Endothelial cell of umbilical vein (primary cell): ENCODE results near the gene TMEM237. TPM values are rescaled to one million over a fixed set of nuclear protein-coding genes. Genes with fewer than 3 reads are reported as not detected.

Experiments used
- BruUV-seq: library from RNA; stranded (reverse); fragments of 400-500 nt; replicated peaks from 2 replicates; lab custom pipeline; 2021; lab: Mats Ljungman, UMichigan
- CTCF ChIA-PET: fragments of 300-600, 350-600 bp; sonication (Branson Sonifier 250); formaldehyde crosslinking; loops from one replicate; lab custom pipeline; 2021; ENCODE audit warnings: antibody characterized with exemption, inconsistent platforms; lab: Charles Lee
- POLR2A ChIA-PET: fragments of 300-600, 350-600 bp; sonication (Branson Sonifier 250); formaldehyde crosslinking; loops from one replicate; lab custom pipeline; 2021; ENCODE audit warnings: antibody characterized with exemption, inconsistent platforms; lab: Charles Lee
- DNase-seq: peaks from one replicate; pipeline ENCODE4 v3.0.0-alpha.2; 2011; ENCODE audit warnings: low read depth, low spot score
- FAIRE-seq: peaks from 2 replicates; lab custom pipeline; 2011; peaks lifted over from hg19 to GRCh38; lab: Jason Lieb, UNC
- H2AFZ ChIP-seq: 2 replicates; pipeline ENCODE4 v1.6.0; 2012; ENCODE audit warnings: low read depth, low read length, control low read depth, inconsistent platforms
- H3K27ac ChIP-seq: 2 replicates; pipeline ENCODE4 v1.5.1; 2011; ENCODE audit warnings: low read depth, mild to moderate bottlenecking, control low read depth, low read length, moderate library complexity; ENCODE audit not compliant: insufficient read depth
- H3K27me3 ChIP-seq, 2 experiments: 2 replicates each; pipeline versions ENCODE4 v1.6.0 to v1.6.1; 2011; ENCODE audit warnings: low read length in 2 of 2, mixed read lengths in 1 of 2; ENCODE audit not compliant: control insufficient read depth in 2 of 2, insufficient read depth in 2 of 2
- H3K36me3 ChIP-seq, 2 experiments: 2 replicates in 1 of 2; 3 replicates in 1 of 2; pipeline ENCODE4 v1.5.1; 2011; ENCODE audit warnings: low read length in 2 of 2, mild to moderate bottlenecking in 1 of 2, moderate library complexity in 1 of 2; ENCODE audit not compliant: control insufficient read depth in 2 of 2, insufficient read depth in 2 of 2; ENCODE audit errors: extremely low read depth in 1 of 2
- H3K4me1 ChIP-seq: 3 replicates; pipeline ENCODE4 v1.5.1; 2011; ENCODE audit warnings: mild to moderate bottlenecking, low read length; ENCODE audit not compliant: control insufficient read depth, insufficient read depth; ENCODE audit errors: extremely low read depth
- H3K4me2 ChIP-seq: 2 replicates; pipeline ENCODE4 v1.6.1; 2011; ENCODE audit warnings: low read length, control low read depth, mixed read lengths; ENCODE audit not compliant: insufficient read depth
- H3K4me3 ChIP-seq, 3 experiments: fragments of 200-600 bp in 1 of 3; sonication (generic), shearing (Covaris generic) in 1 of 3; replicated peaks in 1 of 3; 2 replicates each; pipeline ENCODE4 v1.5.1; 2011 to 2016; ENCODE audit warnings: control low read depth in 3 of 3, low read length in 3 of 3, mild to moderate bottlenecking in 2 of 3, inconsistent platforms in 1 of 3, low read depth in 1 of 3, moderate library complexity in 1 of 3; ENCODE audit not compliant: insufficient read depth in 1 of 3
- H3K79me2 ChIP-seq: 2 replicates; pipeline ENCODE4 v1.6.0; 2012; ENCODE audit warnings: low read length, inconsistent platforms; ENCODE audit not compliant: control insufficient read depth, insufficient read depth
- H3K9ac ChIP-seq: replicated peaks from 2 replicates; pipeline ENCODE3; 2011; ENCODE audit warnings: low read length, control low read depth; ENCODE audit not compliant: insufficient read depth; ENCODE audit errors: extremely low read depth
- H3K9me1 ChIP-seq: replicated peaks from 3 replicates; pipeline ENCODE4 v1.6.0; 2011; ENCODE audit warnings: mild to moderate bottlenecking, low read length; ENCODE audit not compliant: control insufficient read depth, insufficient read depth; ENCODE audit errors: extremely low read depth
- H3K9me3 ChIP-seq: replicated peaks from 2 replicates; pipeline ENCODE4 v1.5.1; 2012; ENCODE audit warnings: low read length, inconsistent platforms; ENCODE audit not compliant: control insufficient read depth, insufficient read depth
- H4K20me1 ChIP-seq: replicated peaks from 2 replicates; pipeline ENCODE3; 2011; ENCODE audit warnings: mild to moderate bottlenecking, low read length; ENCODE audit not compliant: control insufficient read depth, insufficient read depth; ENCODE audit errors: extremely low read depth
- EZH2 ChIP-seq: IDR thresholded peaks from 2 replicates; pipeline ENCODE4 v1.6.1; 2012; ENCODE audit warnings: borderline replicate concordance, low read depth, mild to moderate bottlenecking, moderate library complexity, low read length, inconsistent platforms; ENCODE audit not compliant: severe bottlenecking
- FOS ChIP-seq: IDR thresholded peaks from 2 replicates; pipeline ENCODE4 v1.6.1; 2011; ENCODE audit warnings: mild to moderate bottlenecking, low read length, moderate library complexity, borderline replicate concordance; ENCODE audit not compliant: insufficient read depth
- GATA2 ChIP-seq: IDR thresholded peaks from 2 replicates; pipeline ENCODE4 v1.7.0; 2011; ENCODE audit warnings: low read depth, mild to moderate bottlenecking, moderate library complexity, mixed read lengths, low read length; ENCODE audit not compliant: insufficient read length, insufficient read depth
- JUN ChIP-seq: IDR thresholded peaks from 2 replicates; pipeline ENCODE4 v1.6.1; 2011; ENCODE audit warnings: borderline replicate concordance, low read depth; ENCODE audit not compliant: insufficient read length, insufficient read depth
- MYC ChIP-seq: IDR thresholded peaks from one replicate; pipeline ENCODE4 v1.6.1; 2011; ENCODE audit warnings: mild to moderate bottlenecking, low read depth, low read length
- POLR2A ChIP-seq: IDR thresholded peaks from 2 replicates; pipeline ENCODE4 v1.6.1; 2012; ENCODE audit warnings: low read depth, mild to moderate bottlenecking, control low read depth, low read length
- POLR2AphosphoS5 ChIP-seq: IDR thresholded peaks from 2 replicates; pipeline ENCODE4 v1.6.1; 2012; ENCODE audit warnings: low read depth, mild to moderate bottlenecking, control low read depth, low read length, moderate library complexity; ENCODE audit not compliant: insufficient read depth
- dilution Hi-C: fragments of 300-500 bp; cut with MboI; formaldehyde crosslinking; loops from one replicate; pipeline ENCODE4 v1.15.0; 2019; ENCODE audit warnings: low sequenced_read_pairs; ENCODE audit not compliant: extremely low pct_ligation_motif_present
- intact Hi-C: fragments of 100-400 bp; cut with micrococcal nuclease; formaldehyde crosslinking; loops from one replicate; pipeline ENCODE4 v1.10.0; 2022
- polyA plus RNA-seq, 4 experiments: library from polyadenylated mRNA; depleted of rRNA in 3 of 4; stranded (reverse) in 3 of 4; unstranded in 1 of 4; fragments of >200 nt; gene quantifications; 2 replicates each; pipeline versions ENCODE4 v1.2.1 to v1.2.3, GENCODE V29; 2011 to 2012; ENCODE audit warnings: missing spikeins in 1 of 4
- total RNA-seq: library from RNA; stranded (reverse); gene quantifications from 2 replicates; pipeline ENCODE4 v1.2.3, GENCODE V29; 2021
- TF ChIP-seq, protein P1 (sequence below): IDR thresholded peaks from 2 replicates; pipeline ENCODE4 v1.6.1; 2011; ENCODE audit not compliant: insufficient read depth, insufficient read length
- TF ChIP-seq, protein P2 (sequence below), 2 donors: IDR thresholded peaks; 1 replicate in 1 of 2; 2 replicates in 1 of 2; pipeline ENCODE4 v1.5.1; 2011; ENCODE audit warnings: low read length in 2 of 2, mild to moderate bottlenecking in 2 of 2, moderate library complexity in 2 of 2, control low read depth in 1 of 2, inconsistent platforms in 1 of 2, low read depth in 1 of 2; ENCODE audit not compliant: insufficient read depth in 1 of 2; ENCODE audit errors: extremely low read depth in 1 of 2

The TMEM237 gene
- total and polyA plus RNA-seq, 2 donors (not counting 3 experiments of a cell fraction or from before 2014, with no cell fraction given): 41.2 to 64.7 TPM

GRCh38 chr2:201579536-201579935, 63.8 kb downstream of the TMEM237 start:
- Histone ChIP-seq H3K9me3 (no peaks in the 10 kb centered on the region), H4K20me1 (no peaks in the 10 kb centered on the region), H3K27ac (no peak overlapping the region), H3K4me2 (no peak overlapping the region), H3K36me3 (no peaks in the 10 kb centered on the region), H3K9me1 (no peaks in the 10 kb centered on the region), H2AFZ (no peak overlapping the region), H3K27me3 (no peaks in the 10 kb centered on the region), H3K9ac (no peak overlapping the region), H3K79me2 (no peaks in the 10 kb centered on the region), H3K4me3 (no peak overlapping the region), H3K4me1 (no peaks in the 10 kb centered on the region)
- TF ChIP-seq MYC: no peak
- no peak for TF ChIP-seq JUN
- no peak for TF ChIP-seq FOS
- TF ChIP-seq EZH2: no peak
- TF ChIP-seq, protein P1, sequence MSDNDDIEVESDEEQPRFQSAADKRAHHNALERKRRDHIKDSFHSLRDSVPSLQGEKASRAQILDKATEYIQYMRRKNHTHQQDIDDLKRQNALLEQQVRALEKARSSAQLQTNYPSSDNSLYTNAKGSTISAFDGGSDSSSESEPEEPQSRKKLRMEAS: no peak
- TF ChIP-seq POLR2A: no peak
- TF ChIP-seq, protein P2, sequence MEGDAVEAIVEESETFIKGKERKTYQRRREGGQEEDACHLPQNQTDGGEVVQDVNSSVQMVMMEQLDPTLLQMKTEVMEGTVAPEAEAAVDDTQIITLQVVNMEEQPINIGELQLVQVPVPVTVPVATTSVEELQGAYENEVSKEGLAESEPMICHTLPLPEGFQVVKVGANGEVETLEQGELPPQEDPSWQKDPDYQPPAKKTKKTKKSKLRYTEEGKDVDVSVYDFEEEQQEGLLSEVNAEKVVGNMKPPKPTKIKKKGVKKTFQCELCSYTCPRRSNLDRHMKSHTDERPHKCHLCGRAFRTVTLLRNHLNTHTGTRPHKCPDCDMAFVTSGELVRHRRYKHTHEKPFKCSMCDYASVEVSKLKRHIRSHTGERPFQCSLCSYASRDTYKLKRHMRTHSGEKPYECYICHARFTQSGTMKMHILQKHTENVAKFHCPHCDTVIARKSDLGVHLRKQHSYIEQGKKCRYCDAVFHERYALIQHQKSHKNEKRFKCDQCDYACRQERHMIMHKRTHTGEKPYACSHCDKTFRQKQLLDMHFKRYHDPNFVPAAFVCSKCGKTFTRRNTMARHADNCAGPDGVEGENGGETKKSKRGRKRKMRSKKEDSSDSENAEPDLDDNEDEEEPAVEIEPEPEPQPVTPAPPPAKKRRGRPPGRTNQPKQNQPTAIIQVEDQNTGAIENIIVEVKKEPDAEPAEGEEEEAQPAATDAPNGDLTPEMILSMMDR (IDR thresholded peaks at IDR 0.05; ENCODE audit: extremely low read depth in 1 of 2, insufficient read depth in 1 of 2, low read depth in 1 of 2, low read length in 2 of 2): no peak
- TF ChIP-seq POLR2AphosphoS5: no peak
- TF ChIP-seq GATA2: no peak
- DNase-seq (no peak), FAIRE-seq (no peak)
- dilution Hi-C loops: no loop called here
- POLR2A ChIA-PET: no interaction called here
- intact Hi-C loops: no loop called here
- CTCF ChIA-PET: no interaction called here
- no TSS peak for BruUV-seq
